ENCODE results near the gene AK5. TPM values are rescaled to one million over a fixed set of nuclear protein-coding genes. Genes with fewer than 3 reads are reported as not detected.

Gene AK5
- total RNA-seq, 1 experiment from 2014 or later, result 3.8 TPM

DNA sequence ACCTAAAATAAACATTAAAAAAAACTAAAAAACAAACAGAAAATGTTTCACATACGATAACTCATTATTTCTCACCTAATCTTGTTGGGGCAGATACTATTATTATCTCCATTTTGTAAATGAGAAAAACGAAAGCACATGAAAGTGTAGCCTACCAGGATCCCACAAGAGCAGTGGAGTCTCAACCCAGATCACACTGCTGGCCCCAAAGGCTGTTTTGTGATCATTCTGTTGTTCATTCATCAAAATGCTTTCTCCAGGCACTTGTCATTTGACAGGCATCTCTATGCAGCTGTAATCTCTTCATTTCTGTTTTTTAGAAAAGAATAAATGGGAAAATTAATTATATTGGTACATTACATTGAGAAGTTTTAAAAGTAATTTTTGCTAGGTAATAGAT is 67.5 kb downstream of the AK5 start:
- BruUV-seq (replicated peaks), result no TSS peak
- CTCF ChIA-PET, result no interaction called here
- DNase-seq (no peak), ATAC-seq (no peak)
- intact Hi-C loops (cut with micrococcal nuclease), result no loop called here
- Histone ChIP-seq H2AFZ (ENCODE audit: low read length) (no peak overlapping the region), H3K9me2 (replicated peaks; ENCODE audit: low read length) (no peaks in the 10 kb centered on the region), H3F3A (ENCODE audit: low read length, unreplicated experiment) (no peaks in the 10 kb centered on the region), H3K4me3 (ENCODE audit: low read length) (no peak overlapping the region), H3K79me2 (ENCODE audit: low read length) (no peaks in the 10 kb centered on the region), H3K4me1 (ENCODE audit: insufficient read depth, low read length) (peaks cover 17% of the 10 kb centered on the region; the same call in 1 of the 2 replicates), H3K36me3 (ENCODE audit: low read depth, low read length) (no peaks in the 10 kb centered on the region), H3K27ac (ENCODE audit: low read length) (no peak overlapping the region), H3K4me2 (ENCODE audit: low read length) (no peak overlapping the region), H3K27me3 (ENCODE audit: low read length) (no peaks in the 10 kb centered on the region), H4K20me1 (ENCODE audit: low read length) (no peaks in the 10 kb centered on the region), H3K9me3 (ENCODE audit: low read length) (no peaks in the 10 kb centered on the region), H3K9ac (ENCODE audit: low read length) (no peak overlapping the region)
- POLR2A ChIA-PET (ENCODE audit: unreplicated experiment), result no interaction called here
- TF ChIP-seq, protein P1, sequence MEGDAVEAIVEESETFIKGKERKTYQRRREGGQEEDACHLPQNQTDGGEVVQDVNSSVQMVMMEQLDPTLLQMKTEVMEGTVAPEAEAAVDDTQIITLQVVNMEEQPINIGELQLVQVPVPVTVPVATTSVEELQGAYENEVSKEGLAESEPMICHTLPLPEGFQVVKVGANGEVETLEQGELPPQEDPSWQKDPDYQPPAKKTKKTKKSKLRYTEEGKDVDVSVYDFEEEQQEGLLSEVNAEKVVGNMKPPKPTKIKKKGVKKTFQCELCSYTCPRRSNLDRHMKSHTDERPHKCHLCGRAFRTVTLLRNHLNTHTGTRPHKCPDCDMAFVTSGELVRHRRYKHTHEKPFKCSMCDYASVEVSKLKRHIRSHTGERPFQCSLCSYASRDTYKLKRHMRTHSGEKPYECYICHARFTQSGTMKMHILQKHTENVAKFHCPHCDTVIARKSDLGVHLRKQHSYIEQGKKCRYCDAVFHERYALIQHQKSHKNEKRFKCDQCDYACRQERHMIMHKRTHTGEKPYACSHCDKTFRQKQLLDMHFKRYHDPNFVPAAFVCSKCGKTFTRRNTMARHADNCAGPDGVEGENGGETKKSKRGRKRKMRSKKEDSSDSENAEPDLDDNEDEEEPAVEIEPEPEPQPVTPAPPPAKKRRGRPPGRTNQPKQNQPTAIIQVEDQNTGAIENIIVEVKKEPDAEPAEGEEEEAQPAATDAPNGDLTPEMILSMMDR (conservative IDR thresholded peaks at IDR 0.05; ENCODE audit: low read depth, low read length), result no peak
- no peak for TF ChIP-seq EZH2phosphoT487 (IDR thresholded peaks at IDR 0.05; ENCODE audit: borderline replicate concordance, low read length)
- no peak for TF ChIP-seq EZH2 (IDR thresholded peaks at IDR 0.05; ENCODE audit: low read length, unreplicated experiment)

GRCh38 chr1:77350012-77350770 is 68.4 kb downstream of the AK5 start:
- CTCF ChIA-PET, result no interaction called here
- H2AFZ ChIP-seq (ENCODE audit: low read length), result no peak overlapping the region
- H3K9ac ChIP-seq (ENCODE audit: low read length), result no peak overlapping the region
- TF ChIP-seq, protein P1 (conservative IDR thresholded peaks at IDR 0.05; ENCODE audit: low read depth, low read length), result no peak
- no peak for TF ChIP-seq EZH2 (IDR thresholded peaks at IDR 0.05; ENCODE audit: low read length, unreplicated experiment)
- no peaks in the 10 kb centered on the region for H3K36me3 ChIP-seq (ENCODE audit: low read depth, low read length)
- intact Hi-C loops (cut with micrococcal nuclease), result no loop called here
- no peak overlapping the region for H3K4me3 ChIP-seq (ENCODE audit: low read length)
- no peaks in the 10 kb centered on the region for H3K9me2 ChIP-seq (replicated peaks; ENCODE audit: low read length)
- no TSS peak for BruUV-seq (replicated peaks)
- no peaks in the 10 kb centered on the region for H3K79me2 ChIP-seq (ENCODE audit: low read length)
- ATAC-seq (no peak), DNase-seq (no peak)
- no peak overlapping the region for H3K27ac ChIP-seq (ENCODE audit: low read length)
- no peaks in the 10 kb centered on the region for H4K20me1 ChIP-seq (ENCODE audit: low read length)
- no peaks in the 10 kb centered on the region for H3K27me3 ChIP-seq (ENCODE audit: low read length)
- no peaks in the 10 kb centered on the region for H3K9me3 ChIP-seq (ENCODE audit: low read length)
- H3F3A ChIP-seq (ENCODE audit: low read length, unreplicated experiment), result no peaks in the 10 kb centered on the region
- no peak overlapping the region for H3K4me2 ChIP-seq (ENCODE audit: low read length)
- peaks cover 17% of the 10 kb centered on the region; the same call in 1 of the 2 replicates for H3K4me1 ChIP-seq (ENCODE audit: insufficient read depth, low read length)
- POLR2A ChIA-PET (ENCODE audit: unreplicated experiment), result no interaction called here

- BruUV-seq (replicated peaks), result no TSS peak
- H4K20me1 ChIP-seq (ENCODE audit: low read length), result no peaks in the 10 kb centered on the region
- no peaks in the 10 kb centered on the region for H3F3A ChIP-seq (ENCODE audit: low read length, unreplicated experiment)
- TF ChIP-seq EZH2phosphoT487 (IDR thresholded peaks at IDR 0.05; ENCODE audit: borderline replicate concordance, low read length) (no peak), EZH2 (IDR thresholded peaks at IDR 0.05; ENCODE audit: low read length, unreplicated experiment) (no peak)
- TF ChIP-seq, protein P1 (conservative IDR thresholded peaks at IDR 0.05; ENCODE audit: low read depth, low read length), result no peak
- no peaks in the 10 kb centered on the region for H3K36me3 ChIP-seq (ENCODE audit: low read depth, low read length)
- H3K79me2 ChIP-seq (ENCODE audit: low read length), result no peaks in the 10 kb centered on the region
- H3K27ac ChIP-seq (ENCODE audit: low read length), result no peak overlapping the region
- H3K9me3 ChIP-seq (ENCODE audit: low read length), result no peaks in the 10 kb centered on the region
- no peak overlapping the region for H2AFZ ChIP-seq (ENCODE audit: low read length)
- H3K9me2 ChIP-seq (replicated peaks; ENCODE audit: low read length), result no peaks in the 10 kb centered on the region; the same call in 1 of the 2 replicates
- ChIA-PET POLR2A (ENCODE audit: unreplicated experiment) (no interaction called here), CTCF (no interaction called here)
- intact Hi-C loops (cut with micrococcal nuclease), result no loop called here
- no peak overlapping the region for H3K9ac ChIP-seq (ENCODE audit: low read length)
- H3K4me2 ChIP-seq (ENCODE audit: low read length), result no peak overlapping the region
- no peaks in the 10 kb centered on the region for H3K27me3 ChIP-seq (ENCODE audit: low read length)
- no peaks in the 10 kb centered on the region for H3K4me1 ChIP-seq (ENCODE audit: insufficient read depth, low read length)
- H3K4me3 ChIP-seq (ENCODE audit: low read length), result no peak overlapping the region
- ATAC-seq (no peak), DNase-seq (no peak)
Measured at GRCh38 chr1:77354536-77354935, 72.7 kb downstream of the AK5 start.
